SK-N-SH (cell line): Measurements from ENCODE around the gene ACTR1A. TPM values are rescaled to one million over a fixed set of nuclear protein-coding genes. Genes with fewer than 3 reads are reported as not detected.

Source experiments
- CTCF ChIA-PET: fragments of 300-600, 350-600 bp; formaldehyde crosslinking; extraction: SDS; loops from one replicate; lab custom pipeline; 2021; lab: Yijun Ruan, JAX
- POLR2A ChIA-PET: fragments of 350-600 bp; sonication (Branson Sonifier 250); formaldehyde crosslinking; extraction: SDS; loops from one replicate; lab custom pipeline; 2020; ENCODE audit warnings: antibody characterized with exemption, inconsistent platforms; lab: Yijun Ruan, JAX
- DNase-seq: peaks from one replicate; pipeline ENCODE4 v3.0.0; 2012
- H2AFZ ChIP-seq: fragments of 200-600 bp; sonication (generic); 2 replicates; pipeline ENCODE4 v1.8.1; 2016; ENCODE audit warnings: antibody characterized with exemption, mild to moderate bottlenecking, low read depth
- H3F3A ChIP-seq: fragments of 200-600 bp; sonication (generic); replicated peaks from 2 replicates; pipeline ENCODE3; 2016; ENCODE audit warnings: antibody characterized with exemption, mild to moderate bottlenecking; ENCODE audit not compliant: insufficient read depth
- H3K27ac ChIP-seq, 2 experiments: fragments of 200-500 bp in 1 of 2; fragments of 200-600 bp in 1 of 2; sonication (Bioruptor generic) in 1 of 2; sonication (generic), shearing (Covaris generic) in 1 of 2; 2 replicates each; pipeline versions ENCODE4 v1.5.1 to v1.6.1; 2014 to 2016; ENCODE audit warnings: low read depth in 2 of 2, inconsistent platforms in 1 of 2, low read length in 1 of 2, mild to moderate bottlenecking in 1 of 2, mixed read lengths in 1 of 2
- H3K27me3 ChIP-seq: fragments of 200-600 bp; sonication (generic), shearing (Covaris generic); 2 replicates; pipeline ENCODE4 v1.6.1; 2016; ENCODE audit warnings: mixed run types; ENCODE audit not compliant: insufficient read depth
- H3K36me3 ChIP-seq, 2 experiments: fragments of 200-500 bp in 1 of 2; fragments of 200-600 bp in 1 of 2; sonication (Bioruptor generic) in 1 of 2; sonication (generic) in 1 of 2; replicated peaks in 1 of 2; 2 replicates each; pipeline versions ENCODE3 to v1.5.1; 2014 to 2016; ENCODE audit warnings: low read length in 1 of 2, mild to moderate bottlenecking in 1 of 2; ENCODE audit not compliant: insufficient read depth in 2 of 2, control insufficient read depth in 1 of 2
- H3K4me1 ChIP-seq, 2 experiments: fragments of 200-500 bp in 1 of 2; fragments of 200-600 bp in 1 of 2; sonication (Bioruptor generic) in 1 of 2; sonication (generic), shearing (Covaris generic) in 1 of 2; 2 replicates each; pipeline versions ENCODE4 v1.5.1 to v1.6.1; 2014 to 2016; ENCODE audit warnings: low read depth in 1 of 2, low read length in 1 of 2, mixed run types in 1 of 2; ENCODE audit not compliant: insufficient read depth in 2 of 2, control insufficient read depth in 1 of 2
- H3K4me2 ChIP-seq: fragments of 200-600 bp; sonication (generic), shearing (Covaris generic); 2 replicates; pipeline ENCODE4 v1.6.1; 2017; ENCODE audit warnings: mixed run types
- H3K4me3 ChIP-seq, 2 experiments: fragments of 200-500 bp in 1 of 2; fragments of 200-600 bp in 1 of 2; sonication (Bioruptor generic) in 1 of 2; sonication (generic), shearing (Covaris generic) in 1 of 2; 2 replicates each; pipeline versions ENCODE4 v1.5.1 to v1.8.1; 2014 to 2016; ENCODE audit warnings: low read depth in 2 of 2, inconsistent platforms in 1 of 2, low read length in 1 of 2, mild to moderate bottlenecking in 1 of 2, mixed read lengths in 1 of 2, moderate library complexity in 1 of 2
- H3K79me2 ChIP-seq: fragments of 200-600 bp; sonication (generic); 2 replicates; pipeline ENCODE4 v1.8.1; 2017; ENCODE audit warnings: mild to moderate bottlenecking; ENCODE audit not compliant: insufficient read depth
- H3K9ac ChIP-seq: fragments of 200-600 bp; sonication (generic); 2 replicates; pipeline ENCODE4 v1.6.1; 2017; ENCODE audit warnings: mixed run types
- H3K9me2 ChIP-seq: fragments of 200-600 bp; sonication (generic); 2 replicates; pipeline ENCODE4 v1.6.1; 2017; ENCODE audit warnings: mixed run types
- H3K9me3 ChIP-seq: fragments of 200-600 bp; sonication (generic); 2 replicates; pipeline ENCODE4 v1.6.1; 2017; ENCODE audit warnings: mixed run types, mild to moderate bottlenecking, moderate library complexity
- H4K20me1 ChIP-seq: fragments of 200-600 bp; sonication (generic); 2 replicates; pipeline ENCODE4 v1.6.1; 2017; ENCODE audit warnings: mild to moderate bottlenecking, mixed run types; ENCODE audit not compliant: insufficient read depth
- FOXJ3 ChIP-seq: sonication (generic); formaldehyde crosslinking; IDR thresholded peaks from 2 replicates; pipeline ENCODE4 v1.5.1; 2020; ENCODE audit warnings: mild to moderate bottlenecking, missing genetic modification reagents
- FOXM1 ChIP-seq: IDR thresholded peaks from 2 replicates; pipeline ENCODE4 v1.4.0; 2012; ENCODE audit warnings: low read depth, mild to moderate bottlenecking
- GABPA ChIP-seq: IDR thresholded peaks from 2 replicates; pipeline ENCODE4 v1.4.0; 2012; ENCODE audit warnings: low read depth, mild to moderate bottlenecking
- MEF2A ChIP-seq: IDR thresholded peaks from 2 replicates; pipeline ENCODE4 v1.4.0; 2012; ENCODE audit warnings: low read depth, borderline replicate concordance
- MXI1 ChIP-seq: IDR thresholded peaks from 2 replicates; pipeline ENCODE4 v1.6.1; 2012; ENCODE audit warnings: mild to moderate bottlenecking, low read depth, low read length, improper control_type of control experiment
- RCOR1 ChIP-seq: fragments of 150-350 bp; IDR thresholded peaks from 2 replicates; pipeline ENCODE4 v1.6.1; 2017; ENCODE audit warnings: antibody characterized with exemption, low read length
- RFX5 ChIP-seq: IDR thresholded peaks from 2 replicates; pipeline ENCODE4 v1.6.1; 2012; ENCODE audit warnings: mild to moderate bottlenecking, improper control_type of control experiment, low read length
- TAF1 ChIP-seq: IDR thresholded peaks from 2 replicates; pipeline ENCODE4 v1.6.1; 2012; ENCODE audit warnings: low read depth, mild to moderate bottlenecking, low read length, moderate library complexity, borderline replicate concordance
- YY1 ChIP-seq: IDR thresholded peaks from 2 replicates; pipeline ENCODE4 v1.4.0; 2012; ENCODE audit warnings: low read depth, mild to moderate bottlenecking
- WGBS: methylation state at CpG from one replicate; pipeline ENCODE4 v1.1.6; 2017; ENCODE audit warnings: low lambda C conversion rate; 5-methylcytosine and 5-hydroxymethylcytosine counted together
- polyA plus RNA-seq, 3 experiments: library from polyadenylated mRNA; depleted of rRNA; stranded (reverse); fragments of >200 nt; gene quantifications; 2 replicates each; pipeline ENCODE4 v1.2.3, GENCODE V29; 2012
- TF ChIP-seq, protein P1 (sequence below): IDR thresholded peaks from 2 replicates; pipeline ENCODE4 v1.4.0; 2012; ENCODE audit warnings: low read depth
- TF ChIP-seq, protein P2 (sequence below): IDR thresholded peaks from 2 replicates; pipeline ENCODE4 v1.6.1; 2012; ENCODE audit warnings: mild to moderate bottlenecking, low read depth, low read length, moderate library complexity
- TF ChIP-seq, protein P3 (sequence below): IDR thresholded peaks from 2 replicates; pipeline ENCODE4 v1.4.0; 2012; ENCODE audit warnings: low read depth, borderline replicate concordance
- TF ChIP-seq, protein P4 (sequence below): IDR thresholded peaks from 2 replicates; pipeline ENCODE4 v1.4.0; 2012; ENCODE audit warnings: low read depth, borderline replicate concordance

Gene ACTR1A
- polyA plus RNA-seq, 1 of the 3 experiments (the other 2 are of a cell fraction), result 106 TPM

DNA sequence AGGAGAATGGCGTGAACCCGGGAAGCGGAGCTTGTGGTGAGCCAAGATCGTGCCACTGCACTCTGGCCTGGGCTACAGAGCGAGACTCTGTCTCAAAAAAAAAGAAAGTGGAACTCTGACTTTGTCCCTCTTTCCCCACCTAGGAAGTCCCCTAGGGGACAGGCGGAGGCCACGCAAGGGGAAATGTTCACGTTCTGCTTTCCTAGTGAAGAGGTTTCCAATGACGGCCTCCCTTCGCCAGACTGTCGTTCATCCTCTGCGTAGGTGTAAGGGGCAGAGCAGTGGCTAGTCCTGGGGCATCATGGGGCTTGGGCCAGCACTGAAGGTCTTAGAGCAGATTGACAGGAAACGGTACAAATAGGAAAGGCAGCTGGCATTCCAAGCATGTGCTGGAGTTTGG lies 31.8 kb upstream of the ACTR1A start:
- H3K79me2 ChIP-seq, result peaks cover 3% of the 10 kb centered on the region; the same call in 1 of the 2 replicates
- no peak overlapping the region for H2AFZ ChIP-seq
- H3K4me3 ChIP-seq, result no peak overlapping the region
- no peak overlapping the region for H3K27ac ChIP-seq
- no peak overlapping the region for H3K4me2 ChIP-seq
- H3F3A ChIP-seq, result no peaks in the 10 kb centered on the region
- no peaks in the 10 kb centered on the region for H3K9me3 ChIP-seq
- peaks cover 0 to 4% of the 10 kb centered on the region in 2 experiments for H3K36me3 ChIP-seq
- no peak for DNase-seq
- no peaks in the 10 kb centered on the region for H3K9me2 ChIP-seq
- CTCF ChIA-PET, result interaction anchor here (0.9 to 1.6 kb wide), 2 partner anchors 29 to 31 kb away, joined by 3 read pairs; no protein-coding TSS in a partner anchor
- TF ChIP-seq, protein P1, sequence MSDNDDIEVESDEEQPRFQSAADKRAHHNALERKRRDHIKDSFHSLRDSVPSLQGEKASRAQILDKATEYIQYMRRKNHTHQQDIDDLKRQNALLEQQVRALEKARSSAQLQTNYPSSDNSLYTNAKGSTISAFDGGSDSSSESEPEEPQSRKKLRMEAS, result no peak
- TF ChIP-seq RCOR1 (no peak), TAF1 (no peak), GABPA (no peak), FOXM1 (no peak), FOXJ3 (no peak), YY1 (no peak)
- TF ChIP-seq, protein P2, sequence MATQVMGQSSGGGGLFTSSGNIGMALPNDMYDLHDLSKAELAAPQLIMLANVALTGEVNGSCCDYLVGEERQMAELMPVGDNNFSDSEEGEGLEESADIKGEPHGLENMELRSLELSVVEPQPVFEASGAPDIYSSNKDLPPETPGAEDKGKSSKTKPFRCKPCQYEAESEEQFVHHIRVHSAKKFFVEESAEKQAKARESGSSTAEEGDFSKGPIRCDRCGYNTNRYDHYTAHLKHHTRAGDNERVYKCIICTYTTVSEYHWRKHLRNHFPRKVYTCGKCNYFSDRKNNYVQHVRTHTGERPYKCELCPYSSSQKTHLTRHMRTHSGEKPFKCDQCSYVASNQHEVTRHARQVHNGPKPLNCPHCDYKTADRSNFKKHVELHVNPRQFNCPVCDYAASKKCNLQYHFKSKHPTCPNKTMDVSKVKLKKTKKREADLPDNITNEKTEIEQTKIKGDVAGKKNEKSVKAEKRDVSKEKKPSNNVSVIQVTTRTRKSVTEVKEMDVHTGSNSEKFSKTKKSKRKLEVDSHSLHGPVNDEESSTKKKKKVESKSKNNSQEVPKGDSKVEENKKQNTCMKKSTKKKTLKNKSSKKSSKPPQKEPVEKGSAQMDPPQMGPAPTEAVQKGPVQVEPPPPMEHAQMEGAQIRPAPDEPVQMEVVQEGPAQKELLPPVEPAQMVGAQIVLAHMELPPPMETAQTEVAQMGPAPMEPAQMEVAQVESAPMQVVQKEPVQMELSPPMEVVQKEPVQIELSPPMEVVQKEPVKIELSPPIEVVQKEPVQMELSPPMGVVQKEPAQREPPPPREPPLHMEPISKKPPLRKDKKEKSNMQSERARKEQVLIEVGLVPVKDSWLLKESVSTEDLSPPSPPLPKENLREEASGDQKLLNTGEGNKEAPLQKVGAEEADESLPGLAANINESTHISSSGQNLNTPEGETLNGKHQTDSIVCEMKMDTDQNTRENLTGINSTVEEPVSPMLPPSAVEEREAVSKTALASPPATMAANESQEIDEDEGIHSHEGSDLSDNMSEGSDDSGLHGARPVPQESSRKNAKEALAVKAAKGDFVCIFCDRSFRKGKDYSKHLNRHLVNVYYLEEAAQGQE, result no peak
- TF ChIP-seq, protein P3, sequence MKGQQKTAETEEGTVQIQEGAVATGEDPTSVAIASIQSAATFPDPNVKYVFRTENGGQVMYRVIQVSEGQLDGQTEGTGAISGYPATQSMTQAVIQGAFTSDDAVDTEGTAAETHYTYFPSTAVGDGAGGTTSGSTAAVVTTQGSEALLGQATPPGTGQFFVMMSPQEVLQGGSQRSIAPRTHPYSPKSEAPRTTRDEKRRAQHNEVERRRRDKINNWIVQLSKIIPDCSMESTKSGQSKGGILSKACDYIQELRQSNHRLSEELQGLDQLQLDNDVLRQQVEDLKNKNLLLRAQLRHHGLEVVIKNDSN, result no peak
- TF ChIP-seq, protein P4, sequence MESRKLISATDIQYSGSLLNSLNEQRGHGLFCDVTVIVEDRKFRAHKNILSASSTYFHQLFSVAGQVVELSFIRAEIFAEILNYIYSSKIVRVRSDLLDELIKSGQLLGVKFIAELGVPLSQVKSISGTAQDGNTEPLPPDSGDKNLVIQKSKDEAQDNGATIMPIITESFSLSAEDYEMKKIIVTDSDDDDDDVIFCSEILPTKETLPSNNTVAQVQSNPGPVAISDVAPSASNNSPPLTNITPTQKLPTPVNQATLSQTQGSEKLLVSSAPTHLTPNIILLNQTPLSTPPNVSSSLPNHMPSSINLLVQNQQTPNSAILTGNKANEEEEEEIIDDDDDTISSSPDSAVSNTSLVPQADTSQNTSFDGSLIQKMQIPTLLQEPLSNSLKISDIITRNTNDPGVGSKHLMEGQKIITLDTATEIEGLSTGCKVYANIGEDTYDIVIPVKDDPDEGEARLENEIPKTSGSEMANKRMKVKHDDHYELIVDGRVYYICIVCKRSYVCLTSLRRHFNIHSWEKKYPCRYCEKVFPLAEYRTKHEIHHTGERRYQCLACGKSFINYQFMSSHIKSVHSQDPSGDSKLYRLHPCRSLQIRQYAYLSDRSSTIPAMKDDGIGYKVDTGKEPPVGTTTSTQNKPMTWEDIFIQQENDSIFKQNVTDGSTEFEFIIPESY, result no peak
- TF ChIP-seq, all 33 proteins: peak for 0
- Histone ChIP-seq H3K27me3 (no peaks in the 10 kb centered on the region), H3K4me1 (no peaks in the 10 kb centered on the region), H3K9ac (no peak overlapping the region), H4K20me1 (no peaks in the 10 kb centered on the region)
- POLR2A ChIA-PET, result no interaction called here
- WGBS, result 98% methylated on average over 13 of the region's 13 CpGs

DNA sequence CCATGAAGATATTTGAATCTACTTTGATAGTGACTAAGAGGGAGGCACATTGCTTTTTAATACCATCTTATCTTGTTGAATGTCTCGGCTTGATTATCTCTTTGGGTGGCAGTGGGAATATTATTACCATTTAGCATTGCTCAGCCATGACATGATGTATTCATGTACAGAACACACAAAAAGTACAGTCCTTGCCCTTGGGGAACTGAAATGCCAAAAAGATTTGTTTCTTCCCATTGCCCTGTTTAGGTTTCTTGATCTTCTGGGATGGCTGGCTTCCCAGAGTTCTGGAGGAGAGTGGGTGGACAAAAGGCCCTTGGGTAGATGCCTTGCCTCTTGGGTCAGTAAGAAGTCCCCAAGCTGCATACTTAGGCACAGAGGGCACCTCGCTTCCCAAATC lies 25.0 kb upstream of the ACTR1A start:
- no peak overlapping the region for H3K27ac ChIP-seq
- H3K9me2 ChIP-seq, result no peaks in the 10 kb centered on the region
- no peaks in the 10 kb centered on the region for H4K20me1 ChIP-seq
- CTCF ChIA-PET, result interaction anchor here (1.0 to 2.1 kb wide), 2 partner anchors 23 to 56 kb away, joined by 4 to 12 read pairs; partner anchors contain the start of gene SUFU
- no peaks in the 10 kb centered on the region for H3K27me3 ChIP-seq
- H3K79me2 ChIP-seq, result no peaks in the 10 kb centered on the region; the same call in 1 of the 2 replicates
- H2AFZ ChIP-seq, result no peak overlapping the region
- no peaks in the 10 kb centered on the region for H3K36me3 ChIP-seq
- no peak overlapping the region for H3K4me2 ChIP-seq
- no peaks in the 10 kb centered on the region for H3K9me3 ChIP-seq
- H3K4me1 ChIP-seq, result peaks cover 0 to 1% of the 10 kb centered on the region in 2 experiments; a peak in 1 of 4 replicates
- WGBS, result 95% methylated on average over 2 of the region's 2 CpGs
- DNase-seq, result no peak
- H3K4me3 ChIP-seq, result no peak overlapping the region
- H3F3A ChIP-seq, result no peaks in the 10 kb centered on the region
- POLR2A ChIA-PET, result no interaction called here
- H3K9ac ChIP-seq, result no peak overlapping the region
- TF ChIP-seq, protein P2, result no peak
- TF ChIP-seq TAF1 (no peak), MXI1 (no peak), FOXM1 (no peak), MEF2A (no peak), RFX5 (no peak)
- TF ChIP-seq, protein P4, result no peak
